Embryonic facial prominence (tissue), 1 donor: ENCODE results near the gene BLNK.
"Not testable (repeated sequence)": the region's sequence is repeated elsewhere in the genome, so short reads cannot be mapped to it uniquely, and the experiment has no call there.

ENCODE experiments used
- DNase-seq: peaks from one replicate; pipeline ENCODE4 v3.0.0-alpha.2; 2016; ENCODE audit errors: extremely low spot score

BLNK gene

GRCh38 chr10:96271016-96271815 is at the start of gene BLNK:
Gene BLNK, minus strand, starts transcription at chr10:96271569. Its CDS starts 171 bp downstream, at chr10:96271398.
- DNase-seq = no peak

- no peak for DNase-seq
These were observed 48.5 kb upstream of the BLNK start for GRCh38 chr10:96319754-96320474.

- DNase-seq = no peak
These were observed 45.9 kb upstream of the BLNK start for GRCh38 chr10:96317067-96317833.

GRCh38 chr10:96313344-96313743 is 42.0 kb upstream of the BLNK start:
- DNase-seq = no peak

- DNase-seq = no peak
These were observed 39.9 kb upstream of the BLNK start for GRCh38 chr10:96311180-96311715.

GRCh38 chr10:96310321-96310669 is 38.9 kb upstream of the BLNK start:
- no peak for DNase-seq

- DNase-seq = no peak
These were observed 38.4 kb upstream of the BLNK start for GRCh38 chr10:96309628-96310320.

GRCh38 chr10:96308854-96309253 is 37.5 kb upstream of the BLNK start:
- DNase-seq = not testable (repeated sequence)

GRCh38 chr10:96306516-96306915 is 35.1 kb upstream of the BLNK start:
- no peak for DNase-seq

GRCh38 chr10:96305019-96305418 is 33.6 kb upstream of the BLNK start:
- DNase-seq = no peak

GRCh38 chr10:96304230-96304629 is 32.9 kb upstream of the BLNK start, which contains the start of gene DNTT:
Gene DNTT, plus strand, starts transcription at chr10:96304434. Its CDS starts 64 bp downstream, at chr10:96304498.
- no peak for DNase-seq

- DNase-seq = no peak
These were observed 30.2 kb upstream of the BLNK start for GRCh38 chr10:96301616-96302015.

- DNase-seq = no peak
These were observed 28.0 kb upstream of the BLNK start for GRCh38 chr10:96299383-96299782.

GRCh38 chr10:96298362-96298761 is 27.0 kb upstream of the BLNK start:
- no peak for DNase-seq

- DNase-seq = no peak
These were observed 26.1 kb upstream of the BLNK start for GRCh38 chr10:96297486-96297885.

GRCh38 chr10:96295475-96295874 is 24.1 kb upstream of the BLNK start:
- no peak for DNase-seq

GRCh38 chr10:96292971-96293920 is 21.9 kb upstream of the BLNK start:
- DNase-seq = peak; percentile 29

- DNase-seq = no peak
These were observed 19.2 kb upstream of the BLNK start for GRCh38 chr10:96290368-96291133.

- no peak for DNase-seq
These were observed 18.0 kb upstream of the BLNK start for GRCh38 chr10:96289218-96289910.
